Gastroesophageal sphincter (tissue), 4 donors: Measurements from ENCODE around the gene TNFRSF17. TPM values are rescaled to one million over a fixed set of nuclear protein-coding genes. Genes with fewer than 3 reads are reported as not detected.
A peak's percentile ranks its signal among the peaks of the same experiment; 100 is the strongest.
"Not testable (repeated sequence)": the region's sequence is repeated elsewhere in the genome, so short reads cannot be mapped to it uniquely, and the experiment has no call there.

Experiments
- ATAC-seq: fragments of 150-250 bp; one replicate; pipeline ENCODE4 v1.9.1; 2016; ENCODE audit warnings: mild to moderate bottlenecking, moderate library complexity
- H3K27ac ChIP-seq, 4 donors: fragments of 200-600 bp; sonication (generic) in 3 of 4; 1 replicate in 3 of 4; 2 replicates in 1 of 4; pipeline ENCODE4 v1.5.1; 2016 to 2019
- H3K27me3 ChIP-seq: fragments of 200-600 bp; sonication (generic); one replicate; pipeline ENCODE4 v1.5.1; 2019
- H3K36me3 ChIP-seq, 2 donors: fragments of 200-600 bp; sonication (generic); one replicate each; pipeline ENCODE4 v1.5.1; 2019; ENCODE audit warnings: control low read depth in 1 of 2
- H3K4me1 ChIP-seq, 3 donors: fragments of 200-600 bp; sonication (generic); 1 replicate in 2 of 3; 2 replicates in 1 of 3; pipeline ENCODE4 v1.5.1; 2016 to 2019; ENCODE audit warnings: control low read depth in 2 of 3
- H3K4me3 ChIP-seq, 2 donors: fragments of 200-600 bp; sonication (generic); one replicate each; pipeline ENCODE4 v1.5.1; 2019; ENCODE audit warnings: mild to moderate bottlenecking in 1 of 2, moderate library complexity in 1 of 2
- H3K9me3 ChIP-seq, 3 donors: fragments of 200-600 bp; sonication (generic); one replicate each; pipeline ENCODE4 v1.5.1; 2017 to 2019; ENCODE audit warnings: control low read depth in 2 of 3
- CTCF ChIP-seq, 4 experiments: fragments of 200-600 bp in 2 of 4; fragments of 450-650 bp in 2 of 4; sonication (generic) in 1 of 4; IDR thresholded peaks; one replicate each; pipeline ENCODE4 v1.5.1; 2017 to 2019; ENCODE audit warnings: antibody characterized with exemption in 4 of 4, mild to moderate bottlenecking in 2 of 4, moderate library complexity in 2 of 4
- EP300 ChIP-seq: sonication (generic); formaldehyde crosslinking; IDR thresholded peaks from one replicate; pipeline ENCODE4 v1.6.1; 2017; ENCODE audit warnings: antibody characterized with exemption, mild to moderate bottlenecking
- POLR2A ChIP-seq, 2 donors: fragments of 450-650 bp; IDR thresholded peaks; one replicate each; pipeline ENCODE4 v1.6.1; 2017; ENCODE audit warnings: antibody characterized with exemption in 2 of 2, mild to moderate bottlenecking in 2 of 2, moderate library complexity in 1 of 2
- POLR2AphosphoS5 ChIP-seq: sonication (generic); formaldehyde crosslinking; IDR thresholded peaks from one replicate; pipeline ENCODE4 v1.6.1; 2017; ENCODE audit warnings: antibody characterized with exemption
- WGBS, 2 donors: methylation state at CpG; one replicate each; pipeline ENCODE4 v1.1.5; 2018; ENCODE audit warnings: low coverage in 1 of 2; 5-methylcytosine and 5-hydroxymethylcytosine counted together
- total RNA-seq, 4 donors: library from RNA; depleted of rRNA; stranded (reverse); fragments of >200 nt; gene quantifications; one replicate each; pipeline ENCODE4 v1.1.0, GENCODE V29; 2016

Gene TNFRSF17
- under 1 TPM in 1 of 4 donors, not detected in 3; 0.45 TPM for total RNA-seq

DNA sequence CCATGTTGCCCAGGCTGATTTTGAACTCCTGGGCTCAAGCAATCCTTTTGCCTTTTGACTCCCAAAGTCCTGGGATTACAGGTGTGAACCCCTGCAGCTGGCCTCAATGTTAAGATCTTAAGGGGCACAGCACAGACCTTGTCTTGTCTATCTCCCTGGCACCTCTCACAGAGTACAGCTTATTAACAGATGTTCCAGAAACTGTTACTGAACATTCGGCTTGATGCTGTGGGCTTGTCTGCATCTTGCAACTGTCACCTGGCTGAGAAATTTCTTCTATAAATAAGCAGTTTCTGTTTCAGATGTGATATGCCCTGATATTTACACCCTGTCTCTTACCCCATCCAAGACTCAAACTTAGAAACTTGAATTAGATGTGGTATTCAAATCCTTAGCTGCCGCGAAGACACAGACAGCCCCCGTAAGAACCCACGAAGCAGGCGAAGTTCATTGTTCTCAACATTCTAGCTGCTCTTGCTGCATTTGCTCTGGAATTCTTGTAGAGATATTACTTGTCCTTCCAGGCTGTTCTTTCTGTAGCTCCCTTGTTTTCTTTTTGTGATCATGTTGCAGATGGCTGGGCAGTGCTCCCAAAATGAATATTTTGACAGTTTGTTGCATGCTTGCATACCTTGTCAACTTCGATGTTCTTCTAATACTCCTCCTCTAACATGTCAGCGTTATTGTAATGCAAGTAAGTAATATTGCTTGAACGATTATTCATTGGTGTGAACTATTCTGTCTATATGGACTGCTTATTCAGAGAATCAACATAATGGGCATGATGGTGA, at the start of gene TNFRSF17:
Gene TNFRSF17, plus strand, starts transcription at position 450 of the 791 bp plus-strand sequence. Its CDS starts 115 bp downstream, at position 565.
- Histone ChIP-seq H3K9me3 (no peaks in the 10 kb centered on the region), H3K27me3 (peaks cover 17% of the 10 kb centered on the region), H3K36me3 (no peaks in the 10 kb centered on the region), H3K4me3 (no peak within 1 kb of the TSS), H3K27ac (no peak within 1 kb of the TSS), H3K4me1 (no peaks in the 10 kb centered on the region)
- no peak for ATAC-seq
- 50 to 70% methylated on average over 6 to 9 of the region's 9 CpGs for WGBS, 2 donors
- TF ChIP-seq CTCF (IDR thresholded peaks at IDR 0.05) = no peak
- no peak for TF ChIP-seq EP300
- TF ChIP-seq POLR2AphosphoS5 = no peak
- no peak for TF ChIP-seq POLR2A (IDR thresholded peaks at IDR 0.05)

DNA sequence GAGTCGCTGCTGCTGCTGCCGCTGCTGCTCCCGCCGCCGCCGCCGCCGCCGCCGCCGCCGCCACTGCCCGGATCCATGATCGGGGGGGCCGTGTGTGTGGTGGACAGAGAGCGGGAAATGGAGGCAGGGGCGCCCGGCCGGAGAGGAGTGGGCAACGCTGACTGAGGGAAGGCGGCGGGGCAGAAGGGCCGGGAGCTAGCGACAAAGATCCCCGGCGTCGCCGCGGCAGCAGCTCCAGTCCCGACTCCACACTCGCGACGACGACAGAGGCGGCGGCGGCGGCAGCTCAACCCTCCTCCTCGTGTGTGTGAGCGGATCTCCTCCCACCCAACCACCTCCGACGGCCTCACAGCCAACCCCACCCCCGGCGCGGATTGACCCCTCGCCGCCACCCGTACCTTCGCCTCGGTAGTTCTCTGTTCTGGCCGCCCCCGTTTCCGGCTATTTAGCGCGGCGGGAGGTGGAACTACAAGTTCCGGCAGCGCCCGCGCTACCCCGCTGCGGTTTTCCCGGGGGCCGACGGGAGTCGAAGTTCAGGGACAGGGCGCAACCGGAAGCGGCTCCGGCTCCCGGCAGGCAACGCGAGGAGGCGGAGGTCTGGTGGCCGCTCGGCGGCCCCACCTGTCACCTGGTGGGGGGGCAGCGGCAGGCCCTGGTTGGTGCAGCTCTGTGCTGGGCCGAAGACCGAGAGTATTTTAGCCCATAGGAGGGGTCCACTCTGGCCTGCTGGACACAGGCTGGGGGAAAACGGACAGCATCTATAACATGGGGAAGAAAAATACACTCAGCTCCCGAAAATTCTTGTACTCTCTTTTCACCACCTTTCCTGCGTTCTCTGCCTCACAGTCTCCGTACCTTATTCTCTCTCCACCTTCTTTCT, 49.1 kb upstream of the TNFRSF17 start, which contains the start of gene GSPT1:
Gene GSPT1, minus strand, starts transcription at position 313 of the 880 bp plus-strand sequence. Its CDS starts 236 bp downstream, at position 77.
- H3K4me1 ChIP-seq = peaks cover under 1 to 42% (median 23%) of the 10 kb centered on the region in 3 donors
- H3K27me3 ChIP-seq = no peaks in the 10 kb centered on the region
- WGBS, 2 donors = 0 to 10% methylated on average over 4 to 8 of the region's 84 CpGs
- no peaks in the 10 kb centered on the region for H3K36me3 ChIP-seq
- peak within 1 kb of the TSS; percentile 62 to 98 (median 93) for H3K27ac ChIP-seq
- TF ChIP-seq POLR2AphosphoS5 (peak; percentile 94), CTCF (IDR thresholded peaks at IDR 0.05) (peak in 3 of 4 experiments; percentile 35 to 77 (median 54)), POLR2A (IDR thresholded peaks at IDR 0.05) (peak; percentile 76 to 79), EP300 (no peak)
- H3K4me3 ChIP-seq = peak within 1 kb of the TSS; percentile 80 to 99
- peak; percentile 96 for ATAC-seq
- H3K9me3 ChIP-seq = no peaks in the 10 kb centered on the region

- ATAC-seq = no peak
- H3K27me3 ChIP-seq = no peaks in the 10 kb centered on the region
- peaks cover 0 to 34% (median 17%) of the 10 kb centered on the region in 3 donors for H3K4me1 ChIP-seq
- TF ChIP-seq CTCF (IDR thresholded peaks at IDR 0.05) (no peak), POLR2A (IDR thresholded peaks at IDR 0.05) (no peak), POLR2AphosphoS5 (no peak), EP300 (no peak)
- peak overlapping the region; percentile 44 to 98 (median 93) for H3K27ac ChIP-seq
- peak overlapping the region; percentile 51 to 99 for H3K4me3 ChIP-seq
- no peaks in the 10 kb centered on the region for H3K9me3 ChIP-seq
- WGBS, 2 donors = 63% methylated on average over 9 to 13 of the region's 13 CpGs
- H3K36me3 ChIP-seq = no peaks in the 10 kb centered on the region
Measured at GRCh38 chr16:11916524-11917285, 48.3 kb upstream of the TNFRSF17 start.

DNA sequence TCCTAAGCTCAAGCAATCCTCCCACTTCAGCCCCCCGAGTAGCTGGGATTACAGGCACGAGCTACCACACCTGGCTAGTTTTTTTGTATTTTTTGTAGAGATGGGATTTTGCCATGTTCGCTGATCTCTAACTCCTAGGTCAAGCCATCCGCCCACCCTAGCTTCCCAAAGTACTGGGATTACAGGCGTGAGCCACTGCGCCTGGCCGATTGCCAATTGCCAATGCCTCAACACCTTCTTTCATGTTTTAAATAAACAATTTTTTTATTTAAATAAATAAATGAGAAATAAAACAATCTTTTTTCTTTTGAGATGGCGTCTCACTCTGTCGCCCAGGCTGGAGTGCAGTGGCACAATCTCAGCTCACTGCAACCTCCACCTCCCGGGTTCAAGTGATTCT, 41.0 kb upstream of the TNFRSF17 start:
- H3K4me1 ChIP-seq, H3K9me3 ChIP-seq, H3K36me3 ChIP-seq, H3K27me3 ChIP-seq, H3K27ac ChIP-seq, ATAC-seq, H3K4me3 ChIP-seq: not testable (repeated sequence)
- 77 to 85% methylated on average over 9 to 10 of the region's 10 CpGs for WGBS, 2 donors

GRCh38 chr16:11927350-11927749, 37.7 kb upstream of the TNFRSF17 start:
- not testable (repeated sequence) for H3K4me3 ChIP-seq, H3K27me3 ChIP-seq, H3K9me3 ChIP-seq, H3K27ac ChIP-seq, H3K4me1 ChIP-seq, ATAC-seq, H3K36me3 ChIP-seq
- WGBS, 2 donors = 0 to 83% methylated on average over 1 to 7 of the region's 13 CpGs

DNA sequence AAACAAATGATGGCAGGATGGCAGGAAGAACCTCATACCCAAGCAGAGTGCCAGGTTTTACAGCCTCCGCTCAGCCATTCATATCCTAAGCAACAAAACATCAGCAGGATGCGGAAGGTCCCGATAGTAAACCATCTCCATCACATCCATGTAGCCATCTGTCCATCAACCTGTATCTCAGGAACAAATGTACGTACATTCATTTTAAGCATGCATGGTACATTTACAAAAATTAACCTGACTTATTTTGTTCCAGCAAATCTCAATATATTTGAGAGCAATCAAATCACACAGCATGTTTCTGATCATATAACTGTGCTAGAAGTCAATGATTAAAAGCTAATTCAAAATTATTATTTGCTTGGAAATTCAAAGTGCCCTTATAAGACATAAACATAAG, 23.1 kb upstream of the TNFRSF17 start, which contains the start of gene NPIPB2:
Gene NPIPB2, minus strand, starts transcription at position 101 of the 400 bp plus-strand sequence. Its CDS starts 0 bp downstream, at position 101.
- not testable (repeated sequence) for ATAC-seq, H3K36me3 ChIP-seq
- 80 to 100% methylated on average over 1 to 2 of the region's 4 CpGs for WGBS, 2 donors

More for the DNA sequence above, 23.1 kb upstream of the TNFRSF17 start, which contains the start of gene NPIPB2:
- not testable (repeated sequence) for H3K27me3 ChIP-seq, H3K4me3 ChIP-seq, H3K4me1 ChIP-seq, H3K9me3 ChIP-seq, H3K27ac ChIP-seq
